K562 treated with DMSO at 1 percent for 24 hours (cell line): ENCODE measurements around the gene YBEY. TPM values are rescaled to one million over a fixed set of nuclear protein-coding genes. Genes with fewer than 3 reads are reported as not detected.

ENCODE experiments used
- total RNA-seq: library from RNA; unstranded; fragments of 300-600 nt; gene quantifications from 2 replicates; pipeline ENCODE4 v1.2.3, GENCODE V29; 2022; ENCODE audit warnings: low read depth; ENCODE audit not compliant: insufficient read depth

Gene YBEY, protein sequence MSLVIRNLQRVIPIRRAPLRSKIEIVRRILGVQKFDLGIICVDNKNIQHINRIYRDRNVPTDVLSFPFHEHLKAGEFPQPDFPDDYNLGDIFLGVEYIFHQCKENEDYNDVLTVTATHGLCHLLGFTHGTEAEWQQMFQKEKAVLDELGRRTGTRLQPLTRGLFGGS
- total RNA-seq, result 35.7 and 36.4 TPM in 2 replicates

DNA sequence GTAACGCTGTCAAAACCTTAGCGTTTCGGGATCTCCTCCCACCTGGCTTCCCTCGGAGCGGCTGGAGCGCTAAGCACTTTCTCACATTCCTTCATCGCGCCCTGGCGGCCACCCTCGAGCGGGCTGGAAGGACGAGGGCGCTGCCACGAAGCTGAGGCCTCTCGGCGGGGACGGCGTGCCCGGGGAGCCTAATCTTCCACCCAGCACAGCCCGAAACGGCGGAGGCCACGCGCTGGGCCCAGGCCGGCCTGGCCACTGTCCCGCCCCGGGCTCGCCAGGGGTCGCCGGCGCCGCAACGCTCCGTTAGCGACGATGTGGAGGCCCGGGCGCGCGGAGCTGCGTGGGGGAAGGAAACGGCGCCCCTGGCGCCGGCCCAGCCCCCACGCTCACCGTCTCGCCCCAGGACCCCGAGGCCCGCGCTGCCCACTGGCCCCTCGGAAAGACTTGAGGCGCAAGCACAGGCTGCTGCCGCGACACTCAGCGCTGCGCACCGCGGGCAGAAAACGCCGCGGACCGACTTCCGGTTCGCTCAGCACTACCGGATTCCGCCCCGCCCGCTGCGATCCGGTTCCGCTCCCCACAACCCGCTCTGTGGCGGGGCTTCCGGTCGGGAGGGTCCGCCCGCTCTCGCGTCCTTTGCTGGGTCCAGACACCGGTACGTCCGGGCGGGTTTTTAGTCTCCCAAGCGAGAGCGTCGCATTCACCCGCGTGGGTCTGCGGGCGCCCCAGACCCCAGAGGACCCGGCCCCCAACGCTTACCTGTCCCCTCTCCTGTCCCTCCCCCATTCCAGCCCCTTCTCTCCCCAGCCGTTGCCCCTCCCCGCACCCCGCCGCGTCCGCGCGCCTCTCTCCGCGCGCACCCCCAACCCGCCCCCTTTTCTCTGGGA lies at the start of gene YBEY:
TSS of gene YBEY (plus strand) at position 582 of the 887 bp plus-strand sequence. CDS start 572 bp downstream, outside the sequence.

DNA sequence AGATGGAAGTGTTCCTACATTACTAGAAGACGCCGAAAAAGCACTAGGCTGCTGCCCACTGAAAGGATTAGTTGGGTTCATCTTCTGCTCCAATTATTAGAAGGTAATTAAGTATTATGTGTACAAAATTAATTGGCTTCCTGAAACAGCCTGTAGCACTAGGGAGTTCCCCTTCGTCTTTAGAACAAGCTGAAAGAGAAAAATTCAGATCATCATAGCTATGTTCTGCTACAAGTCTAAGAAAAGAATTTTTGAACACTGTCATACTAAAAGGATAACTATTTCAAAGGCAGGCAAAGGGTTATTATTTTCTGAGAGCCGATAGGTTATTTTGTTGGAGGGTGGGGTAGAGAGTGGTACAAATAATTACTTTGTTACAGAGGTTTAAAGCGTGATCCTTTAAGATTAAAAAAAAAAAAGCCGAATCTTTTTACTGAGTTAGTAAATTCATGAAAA lies 908 bp upstream of the YBEY start, which contains the start of gene MCM3AP:
TSS of gene MCM3AP (minus strand) at position 406 of the 456 bp plus-strand sequence. CDS start at position 81, 325 bp downstream.

DNA sequence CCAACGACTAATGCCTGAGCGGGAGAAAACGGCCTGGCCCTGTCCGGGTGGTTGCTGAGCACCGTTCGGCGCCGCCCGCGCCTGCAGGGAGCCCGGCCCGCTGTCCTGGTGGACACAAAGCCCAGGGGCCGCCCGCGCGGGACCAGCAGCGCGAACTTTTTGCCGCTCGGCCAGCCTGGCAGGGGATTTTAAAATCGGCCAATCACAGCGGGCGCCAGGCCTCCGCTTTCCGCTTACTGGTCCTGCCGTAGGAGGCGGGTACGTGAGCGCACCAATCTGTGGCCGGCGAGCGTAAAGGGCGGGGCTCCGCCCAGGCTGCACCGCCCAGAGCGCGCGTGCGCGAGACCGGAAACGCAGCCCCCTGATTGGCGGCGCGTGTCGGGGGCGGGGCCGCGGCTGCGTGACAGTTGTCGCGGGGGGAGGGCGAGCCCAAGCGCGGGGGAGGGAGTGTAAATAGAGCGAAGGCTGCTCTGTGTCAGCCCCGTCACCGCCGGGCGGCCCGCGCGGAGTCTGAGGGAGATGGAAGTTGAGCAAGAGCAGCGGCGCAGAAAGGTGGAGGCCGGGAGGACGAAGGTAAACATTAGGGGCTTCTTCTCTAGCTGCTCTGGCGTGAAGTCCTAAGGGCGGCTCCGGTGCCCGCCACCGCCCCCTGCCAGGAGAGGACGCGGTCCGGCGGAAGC lies 37.7 kb downstream of the YBEY start, which contains the start of the genes C21orf58 and PCNT:
TSS of gene C21orf58 (minus strand) at position 161 of the 680 bp plus-strand sequence. CDS start 1,132 bp downstream, outside the sequence.
TSS of gene PCNT (plus strand) at position 447 of the 680 bp plus-strand sequence. CDS start at position 520, 73 bp downstream.

Other genes starting within 250 kb of the YBEY start
- gene COL6A2, start 188.2 kb upstream of the YBEY start, total RNA-seq, result 12.4 and 15.2 TPM in 2 replicates
- 1.0 and 1.4 TPM in 2 replicates for gene FTCD, start 130.8 kb upstream of the YBEY start, total RNA-seq
- 95.6 and 98.6 TPM in 2 replicates for gene SPATC1L, start 101.9 kb upstream of the YBEY start, total RNA-seq
- 58.5 and 60.8 TPM in 2 replicates for gene LSS, start 57.6 kb upstream of the YBEY start, total RNA-seq
- gene MCM3AP, start 731 bp upstream of the YBEY start, total RNA-seq, result 116 and 133 TPM in 2 replicates
- gene C21orf58, start 37.5 kb downstream of the YBEY start, total RNA-seq, result 23.7 and 33.2 TPM in 2 replicates
- 36.5 and 39.4 TPM in 2 replicates for gene PCNT, start 37.8 kb downstream of the YBEY start, total RNA-seq
- gene DIP2A, start 172.5 kb downstream of the YBEY start, total RNA-seq, result 20.0 and 24.7 TPM in 2 replicates